Measurements from ENCODE around the gene BUD23. TPM values are rescaled to one million over a fixed set of nuclear protein-coding genes. Genes with fewer than 3 reads are reported as not detected.

BUD23 gene
- total RNA-seq, 2 experiments from 2014 or later = 108 TPM

GRCh38 chr7:73642834-73643233 is 40.6 kb upstream of the BUD23 start:
- peaks cover 26% of the 10 kb centered on the region for H3K27me3 Mint-ChIP-seq
- CTCF ChIA-PET = interaction anchor here (1.5 to 2.1 kb wide), 2 partner anchors 25 to 36 kb away, joined by 3 to 9 read pairs; partner anchors contain the start of gene VPS37D
- DNase-seq (no peak), ATAC-seq (no peak)
- no peak for TF ChIP-seq CTCF (IDR thresholded peaks at IDR 0.05)
- H3K9me3 Mint-ChIP-seq = peaks cover 3% of the 10 kb centered on the region
- H3K27ac Mint-ChIP-seq = no peak overlapping the region
- intact Hi-C loops (cut with micrococcal nuclease) = no loop called here
- no peaks in the 10 kb centered on the region for H3K4me1 Mint-ChIP-seq (ENCODE audit: low read depth)
- POLR2A ChIA-PET = interaction anchor here (1.4 kb wide), 1 partner anchor 17 kb away, joined by 4 read pairs; no protein-coding TSS in a partner anchor
- no peaks in the 10 kb centered on the region for H3K36me3 Mint-ChIP-seq (ENCODE audit: low read depth)
- H3K4me3 Mint-ChIP-seq = no peak overlapping the region

GRCh38 chr7:73644688-73645286 is 38.6 kb upstream of the BUD23 start:
- TF ChIP-seq CTCF (IDR thresholded peaks at IDR 0.05) = no peak
- no peaks in the 10 kb centered on the region for H3K36me3 Mint-ChIP-seq (ENCODE audit: low read depth)
- H3K27me3 Mint-ChIP-seq = peaks cover 39% of the 10 kb centered on the region
- DNase-seq (no peak), ATAC-seq (no peak)
- H3K4me3 Mint-ChIP-seq = no peak overlapping the region
- intact Hi-C loops (cut with micrococcal nuclease) = no loop called here
- ChIA-PET CTCF (interaction anchor here (1.3 to 3.0 kb wide), 4 partner anchors 23 to 90 kb away, joined by 3 to 16 read pairs (median 8); partner anchors contain the start of gene VPS37D), POLR2A (interaction anchor here (0.6 kb wide), 1 partner anchor 288 kb away, joined by 3 read pairs; no protein-coding TSS in a partner anchor)
- H3K4me1 Mint-ChIP-seq (ENCODE audit: low read depth) = peaks cover 7% of the 10 kb centered on the region
- H3K9me3 Mint-ChIP-seq = peaks cover 3% of the 10 kb centered on the region
- no peak overlapping the region for H3K27ac Mint-ChIP-seq

GRCh38 chr7:73645643-73646174 is 37.7 kb upstream of the BUD23 start:
- intact Hi-C loops (cut with micrococcal nuclease) = no loop called here
- POLR2A ChIA-PET = no interaction called here

GRCh38 chr7:73646785-73647724 is 36.3 kb upstream of the BUD23 start:
- H3K36me3 Mint-ChIP-seq (ENCODE audit: low read depth) = no peaks in the 10 kb centered on the region
- H3K27me3 Mint-ChIP-seq = peaks cover 47% of the 10 kb centered on the region
- ATAC-seq (peak; percentile 28), DNase-seq (no peak)
- H3K4me3 Mint-ChIP-seq = no peak overlapping the region
- ChIA-PET CTCF (interaction anchor here (2.3 to 3.0 kb wide), 2 partner anchors 40 to 87 kb away, joined by 10 to 16 read pairs; no protein-coding TSS in a partner anchor), POLR2A (no interaction called here)
- no peaks in the 10 kb centered on the region for H3K9me3 Mint-ChIP-seq
- H3K4me1 Mint-ChIP-seq (ENCODE audit: low read depth) = peaks cover 7% of the 10 kb centered on the region
- H3K27ac Mint-ChIP-seq = no peak overlapping the region
- intact Hi-C loops (cut with micrococcal nuclease) = no loop called here
- no peak for TF ChIP-seq CTCF (IDR thresholded peaks at IDR 0.05)

More at GRCh38 chr7:73645643-73646174, 37.7 kb upstream of the BUD23 start:
- no peak overlapping the region for H3K4me3 Mint-ChIP-seq
- CTCF ChIA-PET = interaction anchor here (1.4 to 3.0 kb wide), 3 partner anchors 22 to 89 kb away, joined by 3 to 16 read pairs (median 10); partner anchors contain the start of gene VPS37D
- H3K4me1 Mint-ChIP-seq (ENCODE audit: low read depth) = peaks cover 7% of the 10 kb centered on the region
- H3K27me3 Mint-ChIP-seq = peaks cover 46% of the 10 kb centered on the region
- DNase-seq (no peak), ATAC-seq (no peak)
- no peak for TF ChIP-seq CTCF (IDR thresholded peaks at IDR 0.05)
- H3K27ac Mint-ChIP-seq = no peak overlapping the region
- no peaks in the 10 kb centered on the region for H3K36me3 Mint-ChIP-seq (ENCODE audit: low read depth)
- H3K9me3 Mint-ChIP-seq = peaks cover 3% of the 10 kb centered on the region

Data from activated CD8-positive, alpha-beta T cell treated with anti-CD3 and anti-CD28 coated beads for 36 hours (primary cell).